ENCODE results near the gene GALNTL6.

- TF ChIP-seq, protein P1, sequence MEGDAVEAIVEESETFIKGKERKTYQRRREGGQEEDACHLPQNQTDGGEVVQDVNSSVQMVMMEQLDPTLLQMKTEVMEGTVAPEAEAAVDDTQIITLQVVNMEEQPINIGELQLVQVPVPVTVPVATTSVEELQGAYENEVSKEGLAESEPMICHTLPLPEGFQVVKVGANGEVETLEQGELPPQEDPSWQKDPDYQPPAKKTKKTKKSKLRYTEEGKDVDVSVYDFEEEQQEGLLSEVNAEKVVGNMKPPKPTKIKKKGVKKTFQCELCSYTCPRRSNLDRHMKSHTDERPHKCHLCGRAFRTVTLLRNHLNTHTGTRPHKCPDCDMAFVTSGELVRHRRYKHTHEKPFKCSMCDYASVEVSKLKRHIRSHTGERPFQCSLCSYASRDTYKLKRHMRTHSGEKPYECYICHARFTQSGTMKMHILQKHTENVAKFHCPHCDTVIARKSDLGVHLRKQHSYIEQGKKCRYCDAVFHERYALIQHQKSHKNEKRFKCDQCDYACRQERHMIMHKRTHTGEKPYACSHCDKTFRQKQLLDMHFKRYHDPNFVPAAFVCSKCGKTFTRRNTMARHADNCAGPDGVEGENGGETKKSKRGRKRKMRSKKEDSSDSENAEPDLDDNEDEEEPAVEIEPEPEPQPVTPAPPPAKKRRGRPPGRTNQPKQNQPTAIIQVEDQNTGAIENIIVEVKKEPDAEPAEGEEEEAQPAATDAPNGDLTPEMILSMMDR (IDR thresholded peaks at IDR 0.05) = no peak
- no peak for TF ChIP-seq EZH2 (IDR thresholded peaks at IDR 0.05; ENCODE audit: borderline replicate concordance, insufficient read depth, low read depth, low read length, poor library complexity, severe bottlenecking)
Observed at GRCh38 chr4:171779301-171779700, 33.9 kb upstream of the GALNTL6 start.
